K562 (cell line): Measurements from ENCODE around the gene EMD. TPM values are rescaled to one million over a fixed set of nuclear protein-coding genes. Genes with fewer than 3 reads are reported as not detected.

Source experiments
- ATAC-seq: fragments of 200-7000 bp; cut with Tn5 transposase; 3 replicates; pipeline ENCODE4 v1.9.1; 2020; ENCODE audit warnings: moderate library complexity
- BruUV-seq: library from RNA; stranded (reverse); fragments of 400-500 nt; replicated peaks from 2 replicates; lab custom pipeline; 2021; lab: Mats Ljungman, UMichigan
- CTCF ChIA-PET: fragments of 300-600 bp; formaldehyde crosslinking; extraction: SDS; loops from one replicate; lab custom pipeline; 2021; ENCODE audit warnings: low intra/inter-chr PET ratio; lab: Yijun Ruan, JAX
- POLR2A ChIA-PET: fragments of 300-600, 350-650 bp; sonication (Branson Sonifier 250); formaldehyde crosslinking; extraction: SDS; loops from one replicate; lab custom pipeline; 2021; ENCODE audit warnings: antibody characterized with exemption, inconsistent platforms; lab: Yijun Ruan, JAX
- DNase-seq, 4 experiments: peaks; one replicate each; pipeline versions ENCODE4 v3.0.0 to v3.0.0-alpha.2; 2011 to 2018; ENCODE audit warnings: low spot score in 3 of 4, mixed read lengths in 3 of 4; ENCODE audit errors: extremely low read depth in 1 of 4
- FAIRE-seq: peaks from 2 replicates; lab custom pipeline; 2011; peaks lifted over from hg19 to GRCh38; lab: Jason Lieb, UNC
- H2AFZ ChIP-seq: 2 replicates; pipeline ENCODE4 v1.6.0; 2011; ENCODE audit warnings: low read depth, low read length, control low read depth, inconsistent platforms
- H3K27ac ChIP-seq: fragments of 200-600 bp; 3 replicates; pipeline ENCODE4 v1.8.0; 2011; ENCODE audit warnings: low read depth, mild to moderate bottlenecking, control low read depth, inconsistent platforms, low read length, moderate library complexity, mixed read lengths; ENCODE audit errors: extremely low read depth
- H3K27me3 ChIP-seq, 2 experiments: fragments of 300-600 bp in 1 of 2; 2 replicates in 1 of 2; 3 replicates in 1 of 2; pipeline versions ENCODE4 v1.6.0 to v1.8.0; 2011; ENCODE audit warnings: inconsistent platforms in 2 of 2, low read length in 2 of 2, mild to moderate bottlenecking in 1 of 2, mixed read lengths in 1 of 2, moderate library complexity in 1 of 2; ENCODE audit not compliant: control insufficient read depth in 2 of 2, insufficient read depth in 2 of 2
- H3K36me3 ChIP-seq: fragments of 300-600 bp; 3 replicates; pipeline ENCODE4 v1.8.0; 2011; ENCODE audit warnings: mild to moderate bottlenecking, low read length, inconsistent platforms; ENCODE audit not compliant: control insufficient read depth, insufficient read depth
- H3K4me1 ChIP-seq, 2 experiments: fragments of 200-600 bp in 1 of 2; replicated peaks in 1 of 2; 2 replicates in 1 of 2; 3 replicates in 1 of 2; pipeline versions ENCODE4 v1.5.1 to v1.8.0; 2011; ENCODE audit warnings: inconsistent platforms in 2 of 2, low read length in 2 of 2, mild to moderate bottlenecking in 1 of 2, mixed read lengths in 1 of 2, moderate library complexity in 1 of 2; ENCODE audit not compliant: control insufficient read depth in 2 of 2, insufficient read depth in 2 of 2
- H3K4me2 ChIP-seq: 2 replicates; pipeline ENCODE4 v1.6.1; 2011; ENCODE audit warnings: low read length, control low read depth, inconsistent platforms, mixed read lengths; ENCODE audit not compliant: insufficient read depth
- H3K4me3 ChIP-seq: fragments of 200-600 bp; sonication (generic), shearing (Covaris generic); 2 replicates; pipeline ENCODE4 v1.5.1; 2016; ENCODE audit warnings: control low read depth, inconsistent platforms
- H3K79me2 ChIP-seq: fragments of 200-600 bp; 3 replicates; pipeline ENCODE4 v1.8.0; 2011; ENCODE audit warnings: low read length, inconsistent platforms; ENCODE audit not compliant: control insufficient read depth, insufficient read depth
- H3K9ac ChIP-seq, 2 experiments: 2 replicates each; pipeline versions ENCODE4 v1.6.0 to v1.6.1; 2011; ENCODE audit warnings: low read depth in 2 of 2, low read length in 2 of 2, control low read depth in 1 of 2, inconsistent platforms in 1 of 2, mild to moderate bottlenecking in 1 of 2, mixed read lengths in 1 of 2; ENCODE audit not compliant: insufficient read depth in 1 of 2
- H3K9me1 ChIP-seq: one replicate; pipeline ENCODE4 v1.6.0; 2011; ENCODE audit warnings: inconsistent platforms, mild to moderate bottlenecking, low read length, moderate library complexity; ENCODE audit not compliant: control insufficient read depth, insufficient read depth
- H3K9me3 ChIP-seq: replicated peaks from 2 replicates; pipeline ENCODE4 v1.5.1; 2011; ENCODE audit warnings: low read depth, low read length, inconsistent platforms; ENCODE audit not compliant: control insufficient read depth, insufficient read depth
- H4K20me1 ChIP-seq: replicated peaks from 2 replicates; pipeline ENCODE4 v1.6.1; 2011; ENCODE audit warnings: low read length, inconsistent platforms, mixed read lengths; ENCODE audit not compliant: control insufficient read depth, insufficient read depth
- ARID1B ChIP-seq: fragments of 450-650 bp; IDR thresholded peaks from 2 replicates; pipeline ENCODE4 v1.6.1; 2016; ENCODE audit warnings: antibody characterized with exemption, mild to moderate bottlenecking, inconsistent platforms
- DIDO1 ChIP-seq: fragments of 450-650 bp; IDR thresholded peaks from 2 replicates; pipeline ENCODE4 v1.6.1; 2016; ENCODE audit warnings: low read depth, missing biosample characterization, missing genetic modification characterization
- HMGN3 ChIP-seq: IDR thresholded peaks from 2 replicates; pipeline ENCODE4 v1.6.1; 2011; ENCODE audit warnings: borderline replicate concordance, low read depth, mild to moderate bottlenecking, mixed read lengths, low read length; ENCODE audit not compliant: insufficient read length; ENCODE audit errors: extremely low read depth
- NFIC ChIP-seq: fragments of 450-650 bp; IDR thresholded peaks from 2 replicates; pipeline ENCODE4 v1.6.1; 2017; ENCODE audit warnings: mild to moderate bottlenecking, inconsistent platforms
- POLR2G ChIP-seq: fragments of 200-400 bp; formaldehyde crosslinking; IDR thresholded peaks from 2 replicates; pipeline ENCODE4 v1.6.1; 2017; ENCODE audit warnings: low read depth, mild to moderate bottlenecking, antibody characterized with exemption, low read length, moderate library complexity
- RBFOX2 ChIP-seq: fragments of 200-400 bp; formaldehyde crosslinking; IDR thresholded peaks from 2 replicates; pipeline ENCODE4 v1.6.1; 2017; ENCODE audit warnings: low read depth, mild to moderate bottlenecking, low read length, moderate library complexity
- RBM22 ChIP-seq: fragments of 200-400 bp; formaldehyde crosslinking; IDR thresholded peaks from 2 replicates; pipeline ENCODE4 v1.6.1; 2018; ENCODE audit warnings: low read length, low read depth; ENCODE audit not compliant: poor library complexity, severe bottlenecking
- SRSF7 ChIP-seq: fragments of 200-400 bp; formaldehyde crosslinking; optimal IDR thresholded peaks from 2 replicates; pipeline ENCODE3; 2017; ENCODE audit warnings: mild to moderate bottlenecking, low read depth, low read length
- THRAP3 ChIP-seq: fragments of 450-650 bp; IDR thresholded peaks from 2 replicates; pipeline ENCODE4 v1.6.1; 2016; ENCODE audit warnings: mild to moderate bottlenecking, inconsistent platforms, borderline replicate concordance
- WHSC1 ChIP-seq: IDR thresholded peaks from one replicate; pipeline ENCODE4 v1.6.1; 2012; ENCODE audit warnings: low read length, control low read depth, inconsistent platforms
- WGBS: fragments of 100-300 bp; shearing (Covaris generic); methylation state at CpG from one replicate; pipeline ENCODE4 v1.1.6; 2016; ENCODE audit warnings: low coverage, mixed read lengths; ENCODE audit not compliant: insufficient coverage; ENCODE audit errors: missing lambda C conversion rate; 5-methylcytosine and 5-hydroxymethylcytosine counted together
- in situ Hi-C: fragments of 300-500 bp; cut with MboI; formaldehyde crosslinking; loops from 4 replicates; pipeline ENCODE4 v1.15.0; 2018; ENCODE audit warnings: inconsistent platforms, mixed read lengths
- intact Hi-C: fragments of 100-400 bp; cut with micrococcal nuclease; formaldehyde crosslinking; loops from 2 replicates; pipeline ENCODE4 v1.14.2; 2022
- polyA plus RNA-seq, 8 experiments: library from polyadenylated mRNA; depleted of rRNA in 4 of 8; stranded (reverse) in 5 of 8; unstranded in 3 of 8; fragments of >200 nt; fragmentation: Nextera tagmentation in 2 of 8; fragmentation: Illumina TruSeq in 1 of 8; extraction: Ambion mirVana in 2 of 8; extraction: Trizol in 1 of 8; gene quantifications; 2 replicates each; pipeline versions ENCODE4 v1.2.1 to v1.2.3, GENCODE V29; 2011 to 2014; ENCODE audit warnings: inconsistent platforms in 1 of 8, missing spikeins in 1 of 8
- total RNA-seq, 7 experiments: library from RNA; depleted of rRNA in 6 of 7; stranded (reverse); fragments of >200 nt in 6 of 7; fragmentation: Illumina TruSeq in 2 of 7; extraction: Trizol in 2 of 7; gene quantifications; 2 replicates each; pipeline versions ENCODE4 v1.2.1 to v1.2.3, GENCODE V29; 2011 to 2021; ENCODE audit warnings: low replicate concordance in 1 of 7

EMD gene
- total and polyA plus RNA-seq, 9 of the 15 experiments (the other 6 are each of a cell fraction or from before 2014, with no cell fraction given) = 2.3 to 206 (median 61.9) TPM

DNA sequence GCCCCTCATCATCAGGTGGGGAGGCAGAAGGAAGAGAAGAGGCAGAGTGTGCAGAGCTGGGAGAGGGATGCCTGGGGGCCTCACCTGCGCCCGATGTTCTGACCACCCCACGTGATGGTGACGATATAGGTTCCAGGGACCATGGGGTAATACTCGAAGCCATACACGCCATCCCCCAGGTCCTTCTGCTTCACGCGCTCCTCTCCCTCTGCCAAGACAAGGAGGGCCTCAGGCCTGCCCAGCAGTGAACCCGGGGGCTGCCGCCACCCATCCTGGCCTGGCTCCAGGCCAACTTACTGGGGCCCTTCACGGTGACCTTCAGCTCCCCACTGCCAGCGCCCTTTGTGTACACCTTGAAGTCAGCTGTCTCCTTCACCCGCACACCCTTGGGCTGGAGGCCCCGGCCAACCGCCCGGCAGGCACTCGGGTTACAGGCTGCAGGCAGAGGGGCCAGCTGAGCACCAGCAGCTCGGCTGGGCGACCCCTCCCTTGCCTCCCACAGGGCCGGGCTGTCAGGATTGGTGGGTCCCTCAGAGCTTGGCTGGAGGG lies 14.0 kb upstream of the EMD start:
- in situ Hi-C loops = no loop called here
- intact Hi-C loops = no loop called here
- Histone ChIP-seq H3K27ac (no peak overlapping the region), H3K79me2 (peaks cover 51% of the 10 kb centered on the region), H3K27me3 (no peaks in the 10 kb centered on the region), H3K36me3 (peaks cover 82% of the 10 kb centered on the region; the same call in 2 of the 3 replicates), H3K9ac (no peak overlapping the region), H4K20me1 (no peaks in the 10 kb centered on the region; the same call in 1 of the 2 replicates), H3K9me3 (no peaks in the 10 kb centered on the region), H3K4me2 (no peak overlapping the region), H3K4me1 (peaks cover 10 to 52% of the 10 kb centered on the region in 2 experiments), H3K4me3 (no peak overlapping the region), H2AFZ (no peak overlapping the region), H3K9me1 (no peaks in the 10 kb centered on the region)
- 100% methylated on average over 5 of the region's 20 CpGs for WGBS
- CTCF ChIA-PET = no interaction called here
- POLR2A ChIA-PET = interaction anchor here (0.6 to 1.2 kb wide), 3 partner anchors 12 to 168 kb away, joined by 3 to 4 read pairs (median 3); no protein-coding TSS in a partner anchor
- peak; percentile 12; the same call in 1 of the 2 replicates for TF ChIP-seq RBFOX2
- no peak for TF ChIP-seq DIDO1 (tag)
- peak; percentile 17 for TF ChIP-seq RBM22
- peak; percentile 62 for TF ChIP-seq POLR2G
- no peak for TF ChIP-seq WHSC1
- peak; percentile 70 for TF ChIP-seq NFIC
- TF ChIP-seq THRAP3 = no peak
- TF ChIP-seq HMGN3 = no peak
- no peak for TF ChIP-seq ARID1B
- no peak for TF ChIP-seq SRSF7
- no TSS peak for BruUV-seq
- FAIRE-seq (no peak), ATAC-seq (no peak), DNase-seq (no peak)
